NCI-H460 (cell line): Measurements from ENCODE around the gene PTGES. TPM values are rescaled to one million over a fixed set of nuclear protein-coding genes. Genes with fewer than 3 reads are reported as not detected.

ENCODE experiments used
- DNase-seq: peaks from one replicate; pipeline ENCODE4 v3.0.0-alpha.2; 2016; ENCODE audit warnings: low read depth; ENCODE audit errors: extremely low read depth
- total RNA-seq: library from RNA; depleted of rRNA; stranded (reverse); fragments of >200 nt; shearing (Covaris generic); gene quantifications from 2 replicates; pipeline ENCODE4 v1.2.3, GENCODE V29; 2014; rRNA removed

PTGES gene
- total RNA-seq, 1 experiment from 2014 or later: 25.9 TPM

DNA sequence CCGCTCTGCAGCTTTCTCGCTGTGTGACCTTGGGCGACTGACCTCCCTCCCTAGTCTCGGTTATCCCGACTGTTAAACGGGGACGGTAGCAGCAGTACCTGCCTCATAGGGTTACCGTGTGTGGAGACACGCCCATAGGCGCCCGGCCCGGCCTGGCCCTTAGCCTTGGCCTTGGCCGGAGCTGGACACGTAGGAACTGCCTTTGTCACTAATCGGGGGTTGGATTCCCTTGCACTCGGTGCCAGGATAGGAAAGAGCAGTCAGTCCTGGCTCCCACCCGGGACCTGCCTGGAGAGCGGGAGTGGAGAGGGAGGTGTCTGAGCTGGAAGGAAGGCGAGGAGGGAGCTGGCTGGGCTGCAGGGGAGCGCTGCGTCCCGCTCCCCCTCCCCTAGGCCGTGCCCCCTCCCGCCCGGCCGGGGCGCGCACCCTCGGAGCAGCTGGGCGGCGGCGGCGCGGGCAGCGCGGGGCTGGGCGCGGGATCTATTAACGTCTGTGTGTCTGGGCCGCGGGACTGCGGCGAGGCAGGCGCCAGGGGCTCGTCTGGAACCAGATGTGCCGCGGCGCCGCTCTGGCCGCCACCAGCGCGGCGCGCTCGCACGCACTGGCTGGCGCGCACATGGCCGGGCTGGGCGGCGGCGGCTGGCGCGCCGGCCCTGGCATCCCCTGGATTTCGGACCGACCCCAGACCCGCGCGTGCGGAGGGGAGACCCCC lies 55.7 kb downstream of the PTGES start:
- peak; percentile 33 for DNase-seq

DNA sequence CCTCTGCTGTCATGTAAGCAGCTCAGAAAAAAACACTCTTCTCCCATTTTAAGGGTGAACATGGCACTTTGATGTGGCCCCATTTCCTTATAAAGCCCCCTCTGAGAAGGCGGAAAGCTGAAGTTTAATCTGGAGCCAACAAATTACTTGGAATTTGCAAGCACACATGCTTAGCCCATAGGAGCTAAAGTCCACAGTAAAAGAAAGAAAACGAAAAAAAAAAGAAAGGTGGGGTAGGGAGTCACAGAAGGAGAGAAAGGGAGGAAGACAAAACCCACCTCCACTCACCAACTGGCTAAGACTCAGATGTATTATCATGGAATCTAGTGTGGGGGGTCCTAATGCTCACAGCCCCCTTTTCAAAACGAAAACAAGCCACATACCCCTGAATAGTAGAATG lies 57.0 kb downstream of the PTGES start:
- DNase-seq: no peak

DNA sequence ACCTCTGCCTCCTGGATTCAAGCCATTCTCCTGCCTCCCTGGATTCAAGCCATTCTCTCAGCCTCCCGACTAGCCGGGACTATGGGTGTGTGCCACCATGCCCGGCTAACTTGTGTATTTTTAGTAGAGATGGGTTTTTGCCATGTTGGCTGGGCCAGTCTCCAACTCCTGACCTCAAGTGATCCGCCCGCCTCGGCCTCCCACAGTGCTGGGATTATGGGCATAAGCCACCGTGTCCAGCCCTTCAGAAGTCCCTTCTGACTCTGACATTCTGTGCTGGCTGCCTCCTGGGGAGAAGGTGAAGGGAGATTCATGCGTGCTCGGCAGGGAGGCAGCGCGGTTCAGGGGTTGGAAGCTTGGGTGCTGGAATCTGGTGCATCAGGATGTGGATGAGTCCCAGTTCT lies 58.6 kb downstream of the PTGES start:
- no peak for DNase-seq

DNA sequence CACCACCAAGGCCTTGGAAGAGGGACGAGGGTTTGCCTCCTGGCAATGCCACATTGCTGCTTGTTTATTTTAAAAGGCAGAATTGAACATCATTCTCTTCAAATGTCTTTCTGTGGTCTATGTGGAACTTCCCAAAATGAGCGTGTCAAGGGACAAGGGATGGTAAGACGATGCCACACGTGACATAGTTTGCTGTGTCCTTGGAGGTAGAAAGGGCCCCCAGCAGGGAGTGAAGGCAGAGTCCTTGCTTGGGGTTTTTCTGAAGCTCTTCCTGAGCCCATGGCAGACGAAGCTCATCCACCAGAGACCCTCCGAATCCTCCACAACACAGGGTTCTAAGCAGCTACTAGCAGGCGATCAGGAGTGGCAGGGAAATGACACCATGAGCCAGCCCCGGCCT lies 59.1 kb downstream of the PTGES start:
- no peak for DNase-seq

DNA sequence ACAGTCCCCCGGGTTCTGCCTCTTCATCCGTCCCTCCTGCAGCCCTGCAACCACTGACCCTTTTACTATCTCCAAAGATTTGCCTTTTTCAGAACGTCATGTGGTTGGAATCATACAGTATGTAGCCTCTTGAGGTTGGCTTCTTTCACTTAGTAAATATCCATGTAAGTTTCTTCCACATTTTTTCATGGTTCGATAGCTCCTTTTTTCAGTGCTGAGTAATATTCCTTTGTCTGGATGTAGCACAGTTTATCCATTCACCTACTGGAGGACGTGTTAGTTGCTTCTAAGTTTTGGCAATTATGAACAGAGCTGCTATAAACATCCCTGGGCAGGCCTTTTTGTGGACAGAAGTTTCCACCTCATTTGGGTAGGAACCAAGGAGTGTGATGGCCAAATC lies 60.3 kb downstream of the PTGES start:
- DNase-seq: no peak

Other genes starting within 250 kb of the PTGES start
- 0.20 TPM in 1 of 2 replicates, not detected in the other for gene C9orf50, start 131.9 kb downstream of the PTGES start, total RNA-seq
- gene NTMT1, start 126.9 kb downstream of the PTGES start, total RNA-seq: 46.5 and 54.9 TPM in 2 replicates
- 16.3 and 18.7 TPM in 2 replicates for gene ASB6, start 110.9 kb downstream of the PTGES start, total RNA-seq
- 5.1 and 9.1 TPM in 2 replicates for gene PRRX2, start 87.4 kb downstream of the PTGES start, total RNA-seq
- gene TOR1B, start 50.1 kb upstream of the PTGES start, total RNA-seq: 36.0 and 37.8 TPM in 2 replicates
- 42.6 and 47.6 TPM in 2 replicates for gene TOR1A, start 71.1 kb upstream of the PTGES start, total RNA-seq
- gene C9orf78, start 82.2 kb upstream of the PTGES start, total RNA-seq: 53.7 and 55.6 TPM in 2 replicates
- gene USP20, start 82.4 kb upstream of the PTGES start, total RNA-seq: 7.2 and 8.0 TPM in 2 replicates